Colon (tissue), 2 donors: ENCODE results near the gene SELENOV.
"Not testable (repeated sequence)": the region's sequence is repeated elsewhere in the genome, so short reads cannot be mapped to it uniquely, and the experiment has no call there.

ENCODE experiments used
- FAIRE-seq: peaks from 2 replicates; lab custom pipeline; 2012; peaks lifted over from hg19 to GRCh38; lab: Jason Lieb, UNC
- donor health status: control.
- donor health status: control.

The SELENOV gene, protein sequence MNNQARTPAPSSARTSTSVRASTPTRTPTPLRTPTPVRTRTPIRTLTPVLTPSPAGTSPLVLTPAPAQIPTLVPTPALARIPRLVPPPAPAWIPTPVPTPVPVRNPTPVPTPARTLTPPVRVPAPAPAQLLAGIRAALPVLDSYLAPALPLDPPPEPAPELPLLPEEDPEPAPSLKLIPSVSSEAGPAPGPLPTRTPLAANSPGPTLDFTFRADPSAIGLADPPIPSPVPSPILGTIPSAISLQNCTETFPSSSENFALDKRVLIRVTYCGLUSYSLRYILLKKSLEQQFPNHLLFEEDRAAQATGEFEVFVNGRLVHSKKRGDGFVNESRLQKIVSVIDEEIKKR

DNA sequence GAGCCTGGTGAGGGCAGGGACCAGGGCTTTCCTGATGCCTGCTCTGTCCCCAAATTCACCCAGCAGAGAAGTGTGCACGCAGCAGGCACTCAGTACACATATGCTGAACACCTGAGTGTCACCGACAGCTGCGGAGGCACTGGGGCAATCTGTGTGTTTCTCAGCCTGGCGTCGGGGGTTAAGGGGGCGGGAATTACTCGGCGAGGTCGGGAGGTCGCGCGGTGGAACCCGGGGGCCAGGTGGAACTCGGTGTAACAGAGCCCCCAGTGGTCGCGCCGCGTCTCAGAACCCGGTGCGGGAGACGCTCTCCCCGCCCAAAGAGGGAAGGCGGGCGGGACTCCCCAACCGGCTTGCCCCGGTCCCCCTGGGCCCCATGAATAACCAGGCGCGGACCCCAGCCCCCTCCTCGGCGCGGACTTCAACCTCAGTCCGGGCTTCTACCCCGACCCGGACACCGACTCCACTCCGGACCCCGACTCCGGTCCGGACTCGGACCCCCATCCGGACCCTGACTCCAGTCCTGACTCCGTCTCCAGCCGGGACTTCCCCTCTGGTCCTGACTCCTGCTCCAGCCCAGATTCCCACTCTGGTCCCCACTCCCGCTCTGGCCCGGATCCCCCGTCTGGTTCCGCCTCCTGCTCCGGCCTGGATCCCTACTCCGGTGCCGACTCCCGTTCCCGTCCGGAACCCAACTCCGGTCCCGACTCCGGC is at the start of gene SELENOV:
Gene SELENOV (plus strand): TSS at position 300 of the 711 bp plus-strand sequence. CDS start 74 bp downstream, at position 374.
- no peak for FAIRE-seq

DNA sequence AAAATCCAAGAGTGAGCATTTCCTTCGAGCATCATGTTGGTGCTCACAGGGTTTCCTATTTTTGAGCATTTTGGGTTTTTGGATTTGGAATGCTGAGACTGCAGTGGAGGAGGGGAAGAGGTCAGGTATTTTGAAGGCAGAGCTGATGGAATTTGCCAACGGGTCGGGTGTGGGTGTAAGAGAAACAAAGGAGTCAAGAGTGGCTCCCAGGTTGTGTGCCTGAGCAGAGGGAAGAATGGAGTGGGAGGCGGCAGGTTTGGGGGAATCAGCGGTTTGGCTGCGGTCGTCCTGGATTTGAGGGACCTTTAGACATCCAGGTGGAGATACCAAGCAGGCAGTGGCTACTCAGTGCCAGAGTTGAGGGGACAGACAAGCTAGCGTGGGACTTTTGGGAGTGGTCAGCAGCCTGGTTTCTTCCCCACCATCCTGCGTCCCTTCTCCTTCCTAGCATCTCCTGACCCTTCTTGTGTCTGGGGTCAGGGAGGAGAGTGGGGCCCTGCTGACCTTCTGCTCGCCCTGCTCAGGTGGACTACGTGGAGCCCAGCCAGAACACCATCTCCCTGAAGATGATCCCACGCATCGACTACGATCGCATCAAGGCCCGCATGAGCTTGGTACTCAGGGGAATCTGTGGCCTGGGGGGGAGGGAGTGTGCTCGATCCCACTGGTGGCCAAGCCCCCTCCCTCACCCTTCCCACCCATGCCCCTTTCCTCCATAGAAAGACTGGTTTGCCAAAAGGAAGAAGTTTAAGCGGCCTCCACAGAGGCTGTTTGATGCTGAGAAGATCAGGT is 48.8 kb upstream of the SELENOV start:
- FAIRE-seq, result no peak

DNA sequence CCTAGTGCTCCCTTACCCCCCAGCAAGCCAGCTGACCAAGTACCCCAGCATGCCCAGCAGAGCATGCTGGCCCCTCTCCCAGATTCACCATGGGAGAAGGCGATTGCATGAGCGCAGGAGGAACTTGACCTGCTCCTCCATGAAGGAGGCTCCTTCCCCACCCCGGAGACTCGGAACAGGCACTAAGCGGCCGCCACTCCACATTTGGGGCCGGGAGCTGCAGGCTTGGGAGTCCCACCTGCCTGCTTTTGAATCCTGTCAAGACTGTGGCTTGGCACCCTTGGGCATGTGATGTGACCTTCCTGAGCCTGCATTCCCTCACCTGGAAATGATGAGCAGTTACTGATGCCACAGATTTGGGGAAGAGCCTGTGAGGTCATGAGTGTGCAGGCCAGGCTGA is 47.0 kb upstream of the SELENOV start:
- no peak for FAIRE-seq

DNA sequence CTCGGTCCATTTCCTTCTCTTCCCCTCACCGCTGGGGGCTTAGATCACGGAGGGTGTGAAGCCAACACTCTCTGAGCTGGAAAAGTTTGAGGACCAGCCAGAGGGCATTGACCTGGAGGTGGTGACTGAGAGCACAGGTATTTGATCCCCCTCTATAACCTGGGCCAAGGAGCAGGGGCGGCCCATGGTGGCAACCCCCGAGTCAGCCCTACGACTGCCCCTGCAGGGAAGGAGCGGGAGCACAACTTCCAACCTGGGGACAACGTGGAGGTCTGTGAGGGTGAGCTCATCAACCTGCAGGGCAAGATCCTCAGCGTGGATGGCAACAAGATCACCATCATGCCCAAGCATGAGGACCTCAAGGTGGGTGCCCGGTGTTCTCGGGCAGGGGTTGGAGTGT is 45.9 kb upstream of the SELENOV start:
- FAIRE-seq, result no peak

DNA sequence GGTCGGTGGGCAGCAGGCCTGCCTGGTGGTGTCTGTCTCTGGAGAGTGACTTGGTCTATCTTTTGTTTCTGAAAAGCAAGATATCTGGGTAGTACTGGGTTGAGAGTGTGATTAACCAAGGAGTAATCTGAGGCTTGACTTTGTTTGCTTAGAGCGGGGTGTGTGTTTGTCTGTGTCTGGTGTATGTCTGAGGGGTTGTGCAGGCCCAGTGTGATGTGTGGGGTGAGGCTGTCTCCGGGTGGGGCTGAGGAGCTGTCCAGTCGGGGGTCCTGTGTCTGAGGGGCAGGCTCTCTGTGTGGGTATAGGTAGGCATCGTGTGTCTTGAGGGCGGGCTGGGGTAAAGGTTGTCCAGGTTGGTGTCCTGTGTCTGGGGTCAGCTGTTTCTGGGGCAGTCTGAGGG is 45.4 kb upstream of the SELENOV start:
- FAIRE-seq, result no peak

DNA sequence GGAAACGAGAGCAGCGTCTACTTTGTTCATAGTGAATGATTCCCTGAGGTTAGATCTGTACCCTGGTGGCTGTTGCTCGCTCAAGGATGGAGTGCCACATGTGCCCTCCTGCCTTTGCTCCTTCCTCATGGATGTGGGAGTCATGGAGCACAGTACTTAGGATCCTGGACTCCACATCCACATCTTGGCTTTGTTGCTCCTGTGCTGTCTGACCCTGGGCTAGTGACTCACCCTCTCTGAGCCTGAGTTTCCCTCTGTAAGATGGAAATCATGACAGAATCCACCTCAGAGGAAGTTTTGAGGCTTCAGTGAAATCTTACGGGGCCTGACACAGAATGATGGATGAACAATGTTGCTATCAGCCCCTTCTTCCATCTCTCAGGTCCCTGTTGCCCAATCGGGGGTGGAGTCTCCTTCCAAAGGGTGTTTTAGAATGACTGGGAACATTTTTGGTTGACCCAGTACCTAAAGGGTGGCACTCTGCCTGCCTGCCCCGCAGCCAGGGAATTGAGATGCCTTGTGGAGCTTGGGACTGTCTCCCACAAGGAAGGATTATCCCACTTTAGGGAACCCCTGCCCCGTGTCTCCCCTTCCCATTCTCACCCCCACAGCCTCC is 44.1 kb upstream of the SELENOV start:
- FAIRE-seq, result no peak

DNA sequence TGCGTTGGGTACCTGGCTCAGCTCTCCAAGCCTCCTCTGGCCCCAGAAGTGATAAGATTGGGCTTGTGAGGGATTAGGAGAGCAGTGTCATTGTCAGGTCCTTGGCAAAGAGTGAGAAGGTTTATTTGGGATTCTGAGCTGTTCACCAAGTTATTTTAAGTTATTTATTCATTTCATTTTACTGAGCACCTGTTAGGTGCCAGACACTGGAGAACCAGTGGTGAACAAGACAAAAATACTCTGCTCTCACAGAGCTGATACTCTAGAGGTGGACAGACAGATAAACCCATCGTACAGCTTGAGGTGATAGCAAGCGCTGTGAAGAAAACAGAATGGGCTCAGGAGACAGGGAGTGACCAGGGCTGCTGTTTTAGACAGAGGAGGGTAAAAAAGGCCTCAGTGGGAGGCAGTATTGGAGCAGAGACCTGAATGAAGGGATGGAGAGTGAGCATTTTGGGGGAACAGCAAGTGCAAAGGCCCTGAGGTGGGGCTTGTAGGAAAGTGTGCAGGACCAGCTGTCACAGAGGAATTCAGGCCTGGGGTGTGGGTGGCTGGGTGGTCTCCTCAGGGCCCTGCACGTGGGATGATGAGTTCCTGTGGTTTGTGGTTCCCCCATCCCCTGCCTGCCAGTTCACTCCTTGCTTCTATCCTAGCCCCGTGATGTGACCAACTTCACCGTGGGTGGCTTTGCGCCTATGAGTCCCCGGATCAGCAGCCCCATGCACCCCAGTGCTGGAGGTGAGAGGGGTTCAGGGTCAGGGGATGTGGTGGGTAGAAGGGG is 43.0 kb upstream of the SELENOV start:
- no peak for FAIRE-seq

DNA sequence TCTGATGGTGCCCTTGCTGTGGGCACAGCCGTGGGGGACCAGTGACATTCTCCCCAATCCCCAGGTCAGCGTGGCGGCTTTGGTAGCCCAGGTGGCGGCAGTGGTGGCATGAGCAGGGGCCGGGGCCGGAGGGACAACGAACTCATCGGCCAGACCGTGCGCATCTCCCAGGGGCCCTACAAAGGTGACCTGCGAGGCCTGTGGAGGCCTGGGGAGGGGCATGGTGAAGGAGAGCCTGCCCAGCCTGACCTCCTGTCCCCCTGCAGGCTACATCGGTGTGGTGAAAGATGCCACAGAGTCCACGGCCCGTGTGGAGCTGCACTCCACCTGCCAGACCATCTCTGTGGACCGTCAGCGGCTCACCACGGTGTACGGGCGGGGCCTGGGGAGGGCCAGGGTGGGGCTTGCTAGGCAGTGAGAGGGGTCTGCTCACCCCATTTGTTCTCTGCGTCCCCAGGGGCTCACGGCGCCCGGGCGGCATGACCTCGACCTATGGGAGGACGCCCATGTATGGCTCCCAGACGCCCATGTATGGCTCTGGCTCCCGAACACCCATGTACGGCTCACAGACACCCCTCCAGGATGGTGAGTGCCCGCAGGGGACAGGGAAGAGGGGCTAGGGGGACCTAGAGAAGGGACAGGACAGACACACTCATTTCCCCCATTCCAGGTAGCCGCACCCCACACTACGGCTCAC is 42.0 kb upstream of the SELENOV start:
- no peak for FAIRE-seq

DNA sequence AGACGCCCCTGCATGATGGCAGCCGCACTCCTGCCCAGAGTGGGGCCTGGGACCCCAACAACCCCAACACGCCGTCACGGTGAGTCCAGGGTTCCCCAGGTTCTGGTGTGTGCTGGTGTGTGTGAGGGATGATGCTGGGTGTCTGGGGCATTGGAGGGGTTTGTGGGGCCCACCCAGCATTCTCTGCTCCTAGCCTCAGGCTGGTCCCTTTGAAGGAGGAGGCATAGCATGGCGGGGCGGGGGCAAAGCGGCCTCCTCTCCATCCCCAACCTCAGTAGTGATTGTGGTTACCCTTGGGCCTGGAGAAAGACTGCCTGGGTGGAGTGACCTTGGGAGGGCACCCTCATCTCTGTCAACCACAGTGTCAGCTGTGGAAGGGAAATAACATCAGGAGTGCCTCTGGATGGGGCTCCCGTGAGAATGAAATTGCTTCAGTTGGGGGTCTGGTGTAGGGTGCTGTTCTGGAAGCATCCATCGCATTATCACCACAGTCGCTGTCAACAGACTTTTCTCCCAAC is 41.4 kb upstream of the SELENOV start:
- FAIRE-seq, result no peak

DNA sequence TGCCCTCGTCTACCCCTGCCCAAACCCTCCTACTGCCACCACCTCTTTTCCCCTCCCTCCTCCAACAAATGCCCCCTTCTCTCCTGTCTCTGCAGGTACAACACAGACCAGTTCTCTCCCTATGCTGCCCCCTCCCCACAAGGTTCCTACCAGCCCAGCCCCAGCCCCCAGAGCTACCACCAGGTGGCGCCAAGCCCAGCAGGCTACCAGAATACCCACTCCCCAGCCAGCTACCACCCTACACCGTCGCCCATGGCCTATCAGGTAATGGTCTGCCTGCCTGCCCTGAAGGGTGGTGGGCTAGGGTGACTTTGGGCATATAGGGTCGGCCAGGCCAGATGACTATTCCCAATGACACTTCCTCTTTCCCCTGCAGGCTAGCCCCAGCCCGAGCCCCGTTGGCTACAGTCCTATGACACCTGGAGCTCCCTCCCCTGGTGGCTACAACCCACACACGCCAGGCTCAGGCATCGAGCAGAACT is 40.8 kb upstream of the SELENOV start:
- FAIRE-seq, result no peak

DNA sequence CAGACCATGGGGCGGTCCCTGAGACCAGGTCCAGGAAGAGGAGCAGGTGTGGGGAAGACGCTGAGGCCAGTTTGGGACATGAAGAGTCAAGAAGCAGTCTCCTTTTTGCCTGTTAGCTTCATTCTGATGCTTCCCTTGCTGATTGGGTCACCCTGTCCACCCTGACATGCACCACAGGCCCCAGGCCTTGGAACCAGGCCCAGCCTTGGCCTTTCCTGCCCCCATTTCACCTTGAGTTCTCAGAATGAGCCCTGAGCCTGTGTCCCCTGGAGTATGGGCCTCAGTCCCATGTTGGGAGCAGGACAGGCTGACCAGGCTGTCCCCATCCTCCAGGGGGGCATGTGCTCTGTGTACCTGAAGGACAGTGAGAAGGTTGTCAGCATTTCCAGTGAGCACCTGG is 39.2 kb upstream of the SELENOV start:
- FAIRE-seq, result no peak

DNA sequence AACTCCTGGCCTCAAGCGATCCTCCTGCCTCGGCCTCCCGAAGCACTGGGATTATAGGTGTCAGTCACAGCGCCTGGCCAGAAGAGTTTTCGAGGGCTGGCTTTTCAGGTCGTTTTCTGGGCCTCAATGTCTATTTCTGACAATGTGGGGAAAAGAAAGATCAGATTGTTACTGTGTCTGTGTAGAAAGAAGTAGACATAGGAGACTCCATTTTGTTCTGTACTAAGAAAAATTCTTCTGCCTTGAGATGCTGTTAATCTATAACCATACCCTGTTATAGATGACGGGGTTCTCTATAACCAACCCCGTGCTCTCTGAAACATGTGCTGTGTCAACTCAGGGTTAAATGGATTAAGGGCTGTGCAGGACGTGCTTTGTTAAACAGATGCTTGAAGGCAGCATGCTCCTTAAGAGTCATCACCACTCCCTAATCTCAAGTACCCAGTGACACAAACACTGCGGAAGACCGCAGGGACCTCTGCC is 35.6 kb upstream of the SELENOV start:
- not testable (repeated sequence) for FAIRE-seq

DNA sequence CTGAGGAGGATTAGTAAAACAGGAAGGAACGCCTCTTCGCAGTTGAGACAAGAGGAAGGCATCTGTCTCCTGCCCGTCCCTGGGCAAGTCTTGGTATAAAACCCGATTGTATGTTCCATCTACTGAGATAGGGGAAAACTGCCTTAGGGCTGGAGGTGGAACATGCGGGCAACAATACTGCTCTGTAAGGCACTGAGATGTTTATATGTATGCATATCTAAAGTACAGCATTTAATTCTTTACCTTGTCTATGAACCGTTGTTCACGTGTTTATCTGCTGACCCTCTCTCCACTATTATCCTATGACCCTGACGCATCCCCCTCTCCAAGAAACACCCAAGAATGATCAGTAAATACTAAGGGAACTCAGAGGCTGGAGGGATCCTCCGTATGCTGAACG is 35.0 kb upstream of the SELENOV start:
- FAIRE-seq, result no peak

DNA sequence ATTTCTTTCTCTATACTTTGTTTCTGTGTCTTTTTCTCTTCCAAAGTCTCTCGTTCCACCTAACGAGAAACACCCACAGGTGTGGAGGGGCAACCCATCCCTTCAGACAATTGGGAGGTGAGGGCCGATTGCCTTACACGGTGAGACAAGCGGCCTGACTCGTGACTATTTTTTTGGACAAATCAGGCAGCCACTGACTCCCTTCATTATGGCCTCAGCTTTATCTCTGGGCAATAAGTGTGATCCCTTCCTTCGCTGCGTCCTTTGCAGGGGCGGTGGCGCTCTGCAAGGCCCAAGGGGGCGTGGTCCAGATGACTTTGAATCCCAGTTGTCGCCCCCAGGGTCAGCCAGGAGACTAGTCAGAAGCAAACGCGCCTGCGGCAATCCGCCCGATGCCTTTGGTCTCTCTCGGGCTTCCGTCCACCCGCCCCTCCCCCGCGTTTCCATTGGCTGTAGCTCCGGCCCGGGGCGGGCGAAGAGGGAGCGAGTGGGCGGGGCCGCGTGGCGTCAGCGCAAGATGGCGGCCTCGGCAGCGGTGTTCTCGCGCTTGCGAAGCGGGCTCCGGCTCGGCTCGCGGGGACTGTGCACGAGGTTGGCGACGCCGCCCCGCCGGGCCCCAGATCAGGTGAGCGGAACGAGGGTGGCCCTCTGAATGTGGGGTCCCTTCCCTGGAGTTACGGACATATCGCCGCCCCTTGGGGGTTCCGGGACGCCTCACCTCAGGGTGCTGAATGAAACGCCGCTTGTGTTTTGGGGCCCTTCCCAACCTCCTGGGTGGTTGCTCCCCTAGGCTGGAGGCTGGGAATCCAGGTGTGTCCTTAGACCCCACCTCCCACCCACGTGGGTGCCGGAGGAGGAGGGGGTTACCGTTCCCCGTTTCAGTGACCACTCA is 34.4 kb upstream of the SELENOV start, which contains the start of gene TIMM50:
Gene TIMM50 (plus strand): TSS at position 502 of the 892 bp plus-strand sequence. CDS start 16 bp downstream, at position 518.
- no peak for FAIRE-seq

DNA sequence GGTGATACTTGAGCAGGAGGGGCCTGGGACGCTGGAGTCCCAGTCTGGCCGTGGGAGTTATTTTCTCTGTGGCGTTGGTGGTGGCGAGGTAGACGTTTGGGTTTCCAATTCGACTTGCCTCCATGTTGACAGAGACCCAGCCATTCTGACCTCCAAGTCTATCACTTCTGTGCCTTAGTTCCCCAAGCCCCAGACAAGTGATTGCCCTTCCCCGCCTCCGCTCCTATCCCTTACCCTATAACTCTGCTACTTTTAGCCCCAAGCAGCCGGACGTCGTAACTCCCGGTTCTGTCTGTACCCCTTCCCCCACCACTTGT is 33.8 kb upstream of the SELENOV start:
- no peak for FAIRE-seq

DNA sequence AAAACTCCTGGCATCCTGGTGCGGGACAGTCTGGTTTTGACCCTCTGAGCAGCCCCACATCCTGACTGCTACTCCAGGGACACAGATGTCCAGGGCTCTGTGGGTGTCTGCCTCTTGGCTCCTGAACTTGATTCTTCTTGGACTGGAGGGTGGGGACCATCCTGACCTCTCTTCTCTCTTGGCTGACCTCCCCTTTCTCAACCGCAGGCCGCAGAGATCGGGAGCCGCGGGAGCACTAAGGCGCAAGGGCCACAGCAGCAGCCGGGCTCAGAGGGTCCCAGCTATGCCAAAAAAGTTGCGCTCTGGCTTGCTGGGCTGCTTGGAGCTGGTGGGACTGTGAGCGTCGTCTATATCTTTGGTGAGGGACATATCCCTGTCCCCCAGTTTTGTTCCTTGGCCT is 33.3 kb upstream of the SELENOV start:
- FAIRE-seq, result no peak

DNA sequence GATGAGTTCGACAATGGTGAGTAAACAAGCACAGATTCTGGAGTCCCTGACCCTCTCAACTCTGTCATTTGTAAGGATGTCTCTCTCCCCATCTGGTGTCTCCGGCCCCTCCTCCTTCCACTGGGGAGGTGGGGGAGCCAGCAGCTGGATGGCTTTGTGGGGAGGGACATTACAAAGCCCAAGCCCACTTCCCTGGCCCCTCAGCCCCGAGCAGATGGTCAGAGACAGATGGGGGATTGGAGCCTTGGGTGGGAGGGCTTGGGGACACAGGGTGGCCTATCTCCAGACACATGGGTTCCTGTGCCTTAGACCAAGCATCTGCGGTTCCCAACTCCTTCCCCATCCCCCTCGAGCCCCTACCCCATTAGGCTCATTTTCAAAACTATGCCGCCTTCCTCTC is 31.8 kb upstream of the SELENOV start:
- FAIRE-seq, result no peak

DNA sequence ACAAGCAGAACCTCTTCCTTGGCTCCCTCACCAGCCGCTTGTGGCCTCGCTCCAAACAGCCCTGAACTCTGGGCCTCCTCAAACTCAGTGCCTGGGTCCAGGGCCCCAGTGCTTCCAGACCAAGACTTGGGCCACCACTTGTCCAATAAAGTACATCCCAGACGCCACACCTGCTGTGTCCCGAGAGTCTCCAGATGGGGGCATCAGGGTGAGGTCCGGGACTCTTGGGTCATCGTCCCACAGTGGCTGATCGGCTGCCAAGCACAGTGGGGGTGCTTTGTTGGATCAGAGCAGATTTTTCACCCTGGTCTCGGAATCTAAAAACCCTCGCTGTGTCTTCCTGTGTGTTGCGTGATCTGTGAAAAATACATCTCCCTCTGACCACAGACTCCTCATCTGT is 25.2 kb upstream of the SELENOV start:
- FAIRE-seq, result no peak

DNA sequence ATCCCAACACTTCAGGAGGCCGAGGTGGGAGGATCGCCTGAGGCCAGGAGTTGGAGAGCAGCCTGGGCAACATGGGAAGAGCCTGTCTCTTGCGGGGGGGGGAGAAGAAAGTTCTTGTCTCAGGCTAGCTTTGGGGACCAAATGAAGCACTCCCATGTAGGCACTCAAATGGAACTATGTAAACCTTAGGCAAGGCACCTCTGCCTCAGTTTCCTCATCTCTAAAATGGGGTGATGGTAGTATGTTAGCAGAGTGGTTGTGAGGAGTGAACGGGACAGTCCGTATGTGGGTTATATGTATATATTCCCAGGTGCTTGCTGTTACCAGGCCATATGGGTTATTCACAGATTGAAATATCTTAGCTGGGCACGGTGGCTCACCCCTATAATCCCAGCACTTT is 22.7 kb upstream of the SELENOV start:
- FAIRE-seq, result no peak

DNA sequence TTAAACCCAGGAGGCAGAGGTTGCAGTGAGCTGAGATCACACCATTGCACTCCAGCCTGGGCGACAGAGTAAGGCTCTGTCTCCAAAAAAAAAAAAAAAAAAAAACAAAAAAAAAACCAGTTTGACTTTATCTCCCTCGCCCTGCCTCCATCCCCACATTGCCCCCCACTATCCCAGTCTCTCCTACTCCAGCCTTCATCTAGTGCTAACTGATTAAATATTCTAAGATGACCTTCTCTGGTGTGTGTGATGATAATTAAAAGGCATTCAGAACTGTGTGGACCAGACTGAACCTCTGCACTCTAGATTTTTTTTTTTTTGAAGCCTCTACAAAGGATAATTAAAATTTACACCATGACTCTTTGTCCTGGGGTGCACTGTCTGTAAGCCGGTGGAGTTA is 22.2 kb upstream of the SELENOV start:
- FAIRE-seq, result no peak
